Measurements from ENCODE around the gene MDFI. TPM values are rescaled to one million over a fixed set of nuclear protein-coding genes. Genes with fewer than 3 reads are reported as not detected.

The MDFI gene
- total and polyA plus RNA-seq, 4 donors, result 0.13 to 22.3 (median 7.4) TPM

DNA sequence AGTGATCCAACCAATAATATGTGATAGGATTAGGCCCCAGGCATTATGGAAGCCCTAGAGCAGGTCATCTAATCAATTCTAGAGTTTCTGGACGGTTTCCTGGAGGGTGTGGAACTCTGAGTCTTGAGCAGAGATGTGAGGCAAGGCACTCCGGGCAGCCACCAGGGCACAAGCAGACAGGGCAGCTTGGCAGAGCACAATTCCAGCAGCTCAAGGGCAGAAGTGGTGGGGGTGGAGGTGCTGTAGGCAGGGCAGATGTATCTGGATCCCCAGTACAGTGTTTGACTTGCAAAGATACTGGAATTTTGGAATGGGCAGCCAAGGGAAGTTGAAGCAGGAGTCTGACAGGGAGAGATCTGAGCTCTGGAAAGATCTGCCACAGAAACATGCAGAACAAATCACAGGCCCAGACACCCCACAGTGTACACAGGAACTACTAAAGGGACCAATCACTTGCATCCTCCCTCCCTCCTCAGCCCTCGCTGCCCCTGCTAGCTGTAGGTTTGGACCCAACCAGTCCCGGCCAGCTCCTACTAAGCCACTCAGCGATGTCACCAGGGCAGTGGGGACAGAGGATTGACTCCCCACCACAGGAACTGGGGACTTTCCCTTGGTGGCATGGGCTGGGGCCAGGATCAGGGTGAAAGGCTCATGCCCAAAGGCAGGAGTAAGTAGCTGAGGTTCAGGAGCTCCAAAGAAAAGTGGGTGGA is 50.1 kb downstream of the MDFI start:
- no peaks in the 10 kb centered on the region for H3K9me3 ChIP-seq (ENCODE audit: control insufficient read depth, low read length)
- intact Hi-C loops (cut with DNase I), result loop anchor here in 1 of 2 donors (10.0 kb wide), 1 partner anchor 264 kb away; no protein-coding TSS in a partner anchor
- H3K36me3 ChIP-seq (ENCODE audit: control insufficient read depth in 1 of 2, insufficient read depth in 2 of 2, low read length in 1 of 2), result peaks cover 0 to 6% of the 10 kb centered on the region in 2 donors
- no peak overlapping the region for H3K4me3 ChIP-seq (ENCODE audit: low read length in 2 of 2)
- peak; percentile 38 to 51 for DNase-seq
- H3K27me3 ChIP-seq (ENCODE audit: control insufficient read depth in 1 of 2, insufficient read depth in 2 of 2, low read length in 1 of 2), result no peaks in the 10 kb centered on the region
- no peak for ATAC-seq (ENCODE audit: low FRiP score)
- H3K27ac ChIP-seq (ENCODE audit: low read depth in 1 of 2, low read length in 2 of 2), result no peak overlapping the region
- no peaks in the 10 kb centered on the region for H3K4me1 ChIP-seq (ENCODE audit: control insufficient read depth in 1 of 2, insufficient read depth in 2 of 2, low read length in 2 of 2)
- 88 to 89% methylated on average over 5 of the region's 5 CpGs for WGBS, 2 donors

- Histone ChIP-seq H3K4me1 (ENCODE audit: control insufficient read depth in 1 of 2, insufficient read depth in 2 of 2, low read length in 2 of 2) (no peaks in the 10 kb centered on the region), H3K36me3 (ENCODE audit: control insufficient read depth in 1 of 2, insufficient read depth in 2 of 2, low read length in 1 of 2) (peaks cover 0 to 6% of the 10 kb centered on the region in 2 donors), H3K27ac (ENCODE audit: low read depth in 1 of 2, low read length in 2 of 2) (no peak overlapping the region), H3K4me3 (ENCODE audit: low read length in 2 of 2) (no peak overlapping the region), H3K27me3 (ENCODE audit: control insufficient read depth in 1 of 2, insufficient read depth in 2 of 2, low read length in 1 of 2) (no peaks in the 10 kb centered on the region), H3K9me3 (ENCODE audit: control insufficient read depth, low read length) (no peaks in the 10 kb centered on the region)
- ATAC-seq (ENCODE audit: low FRiP score) (no peak), DNase-seq (peak; percentile 29 to 41)
- whole genome bisulfite sequencing, 2 donors, result 53 to 56% methylated on average over 9 of the region's 9 CpGs
- intact Hi-C loops (cut with DNase I), result loop anchor here in 1 of 2 donors (10.0 kb wide), 1 partner anchor 265 kb away; no protein-coding TSS in a partner anchor
These were observed 51.1 kb downstream of the MDFI start for GRCh38 chr6:41689171-41690008.

- Histone ChIP-seq H3K27ac (ENCODE audit: low read depth in 1 of 2, low read length in 2 of 2) (no peak overlapping the region), H3K4me3 (ENCODE audit: low read length in 2 of 2) (no peak overlapping the region), H3K27me3 (ENCODE audit: control insufficient read depth in 1 of 2, insufficient read depth in 2 of 2, low read length in 1 of 2) (no peaks in the 10 kb centered on the region), H3K9me3 (ENCODE audit: control insufficient read depth, low read length) (no peaks in the 10 kb centered on the region), H3K36me3 (ENCODE audit: control insufficient read depth in 1 of 2, insufficient read depth in 2 of 2, low read length in 1 of 2) (peaks cover 0 to 4% of the 10 kb centered on the region in 2 donors), H3K4me1 (ENCODE audit: control insufficient read depth in 1 of 2, insufficient read depth in 2 of 2, low read length in 2 of 2) (no peaks in the 10 kb centered on the region)
- DNase-seq (peak; percentile 37 to 74), ATAC-seq (ENCODE audit: low FRiP score) (no peak)
- 93 to 95% methylated on average over 24 to 25 of the region's 25 CpGs for WGBS, 2 donors
- intact Hi-C loops (cut with DNase I), result no loop called here
These were observed 52.5 kb downstream of the MDFI start for GRCh38 chr6:41690541-41691330.

GRCh38 chr6:41691426-41692079 is 53.3 kb downstream of the MDFI start:
- no peaks in the 10 kb centered on the region for H3K9me3 ChIP-seq (ENCODE audit: control insufficient read depth, low read length)
- H3K36me3 ChIP-seq (ENCODE audit: control insufficient read depth in 1 of 2, insufficient read depth in 2 of 2, low read length in 1 of 2), result peaks cover 0 to 4% of the 10 kb centered on the region in 2 donors
- no peaks in the 10 kb centered on the region for H3K4me1 ChIP-seq (ENCODE audit: control insufficient read depth in 1 of 2, insufficient read depth in 2 of 2, low read length in 2 of 2)
- DNase-seq, result peak; percentile 21 to 23
- ATAC-seq (ENCODE audit: low FRiP score), result no peak
- no peaks in the 10 kb centered on the region for H3K27me3 ChIP-seq (ENCODE audit: control insufficient read depth in 1 of 2, insufficient read depth in 2 of 2, low read length in 1 of 2)
- H3K27ac ChIP-seq (ENCODE audit: low read depth in 1 of 2, low read length in 2 of 2), result no peak overlapping the region
- H3K4me3 ChIP-seq (ENCODE audit: low read length in 2 of 2), result no peak overlapping the region
- WGBS, 2 donors, result 89 to 92% methylated on average over 8 of the region's 8 CpGs
- intact Hi-C loops (cut with DNase I), result no loop called here

- intact Hi-C loops (cut with DNase I), result no loop called here
- DNase-seq, result peak; percentile 22 to 40
- H3K36me3 ChIP-seq (ENCODE audit: control insufficient read depth in 1 of 2, insufficient read depth in 2 of 2, low read length in 1 of 2), result peaks cover 0 to 4% of the 10 kb centered on the region in 2 donors
- H3K9me3 ChIP-seq (ENCODE audit: control insufficient read depth, low read length), result no peaks in the 10 kb centered on the region
- no peaks in the 10 kb centered on the region for H3K27me3 ChIP-seq (ENCODE audit: control insufficient read depth in 1 of 2, insufficient read depth in 2 of 2, low read length in 1 of 2)
- H3K27ac ChIP-seq (ENCODE audit: low read depth in 1 of 2, low read length in 2 of 2), result no peak overlapping the region
- no peaks in the 10 kb centered on the region for H3K4me1 ChIP-seq (ENCODE audit: control insufficient read depth in 1 of 2, insufficient read depth in 2 of 2, low read length in 2 of 2)
- no peak overlapping the region for H3K4me3 ChIP-seq (ENCODE audit: low read length in 2 of 2)
- no peak for ATAC-seq (ENCODE audit: low FRiP score)
These were observed 53.9 kb downstream of the MDFI start for GRCh38 chr6:41692080-41692675.

DNA sequence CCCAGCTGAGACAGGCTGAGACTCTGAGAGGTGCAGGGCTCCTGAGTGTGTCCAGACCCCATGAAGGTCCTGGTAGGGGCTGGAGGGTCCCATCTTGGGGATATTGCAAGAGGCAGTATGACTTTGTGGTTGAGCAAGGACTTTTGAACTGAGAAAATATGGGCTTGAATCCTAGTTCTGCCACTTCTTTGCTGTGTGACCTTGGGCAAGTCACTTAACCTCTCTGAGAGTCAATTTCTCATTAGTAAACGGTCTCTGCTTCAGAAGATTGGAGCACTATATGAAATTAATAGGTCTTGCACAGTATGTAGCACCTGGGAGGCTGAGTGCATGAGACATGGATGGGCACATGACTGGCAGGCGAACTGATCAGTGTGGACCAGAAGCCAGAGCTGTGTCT is 54.5 kb downstream of the MDFI start:
- 89 to 96% methylated on average over 2 of the region's 2 CpGs for WGBS, 2 donors
- Histone ChIP-seq H3K36me3 (ENCODE audit: control insufficient read depth in 1 of 2, insufficient read depth in 2 of 2, low read length in 1 of 2) (peaks cover 0 to 2% of the 10 kb centered on the region in 2 donors), H3K27ac (ENCODE audit: low read depth in 1 of 2, low read length in 2 of 2) (no peak overlapping the region), H3K27me3 (ENCODE audit: control insufficient read depth in 1 of 2, insufficient read depth in 2 of 2, low read length in 1 of 2) (no peaks in the 10 kb centered on the region), H3K4me1 (ENCODE audit: control insufficient read depth in 1 of 2, insufficient read depth in 2 of 2, low read length in 2 of 2) (no peaks in the 10 kb centered on the region), H3K9me3 (ENCODE audit: control insufficient read depth, low read length) (no peaks in the 10 kb centered on the region), H3K4me3 (ENCODE audit: low read length in 2 of 2) (no peak overlapping the region)
- DNase-seq (peak in 1 of 2 donors; percentile 12), ATAC-seq (ENCODE audit: low FRiP score) (no peak)
- intact Hi-C loops (cut with DNase I), result no loop called here

DNA sequence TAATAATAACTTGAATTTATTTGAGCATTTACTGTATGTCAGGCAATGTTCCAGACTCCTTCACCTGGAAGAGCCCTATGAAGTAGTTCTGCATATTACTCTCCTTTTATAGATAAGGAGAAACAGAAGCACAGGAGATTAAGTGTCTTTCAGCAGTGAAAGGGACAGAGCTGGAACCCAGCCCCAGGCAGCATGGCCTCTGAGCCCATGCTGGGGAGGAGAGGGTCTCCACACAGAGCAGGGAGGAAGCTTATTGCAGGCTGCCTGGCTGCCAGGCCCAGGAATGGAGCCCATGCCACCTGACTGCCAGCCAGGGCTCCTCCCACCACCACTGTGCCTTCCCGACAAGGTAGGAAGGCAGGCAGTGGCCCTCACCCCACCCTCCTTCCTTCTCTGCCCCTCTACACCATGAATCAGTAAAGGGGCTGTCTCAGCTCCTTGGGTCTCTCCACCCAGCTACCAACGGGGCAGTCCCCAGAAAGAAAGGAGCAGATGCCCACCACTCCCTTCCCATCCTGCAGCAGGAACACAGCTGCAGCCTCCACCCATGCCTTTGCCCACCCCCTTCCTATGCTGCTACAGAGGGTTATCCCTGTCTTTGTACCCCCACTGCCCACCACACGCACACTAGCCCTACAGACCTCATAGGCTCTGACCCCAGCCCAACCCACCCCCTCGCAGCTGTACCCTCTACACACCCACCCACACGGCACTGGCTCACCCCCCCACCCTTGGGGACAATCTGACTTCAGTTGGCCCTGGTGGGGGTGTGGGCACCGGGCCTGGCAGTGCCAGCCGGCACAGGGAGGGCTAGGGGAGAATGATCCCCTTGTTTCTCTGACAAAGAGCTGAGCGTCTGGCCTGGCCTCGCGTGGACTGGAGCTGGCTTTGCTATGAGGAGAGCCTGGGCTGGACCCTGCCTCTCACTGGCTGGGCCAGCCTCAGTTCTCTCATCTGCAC is 55.3 kb downstream of the MDFI start:
- DNase-seq (peak in 1 of 2 donors; percentile 39), ATAC-seq (ENCODE audit: low FRiP score) (no peak)
- Histone ChIP-seq H3K27me3 (ENCODE audit: control insufficient read depth in 1 of 2, insufficient read depth in 2 of 2, low read length in 1 of 2) (no peaks in the 10 kb centered on the region), H3K4me3 (ENCODE audit: low read length in 2 of 2) (no peak overlapping the region), H3K4me1 (ENCODE audit: control insufficient read depth in 1 of 2, insufficient read depth in 2 of 2, low read length in 2 of 2) (no peaks in the 10 kb centered on the region), H3K9me3 (ENCODE audit: control insufficient read depth, low read length) (no peaks in the 10 kb centered on the region), H3K27ac (ENCODE audit: low read depth in 1 of 2, low read length in 2 of 2) (no peak overlapping the region), H3K36me3 (ENCODE audit: control insufficient read depth in 1 of 2, insufficient read depth in 2 of 2, low read length in 1 of 2) (peaks cover 0 to 2% of the 10 kb centered on the region in 2 donors)
- WGBS, 2 donors, result 67 to 68% methylated on average over 10 of the region's 10 CpGs
- intact Hi-C loops (cut with DNase I), result no loop called here
